Skin of body (tissue), 2 donors: ENCODE results near the gene SPOPL. TPM values are rescaled to one million over a fixed set of nuclear protein-coding genes. Genes with fewer than 3 reads are reported as not detected.
"Not testable (repeated sequence)": the region's sequence is repeated elsewhere in the genome, so short reads cannot be mapped to it uniquely, and the experiment has no call there.

Source experiments
- DNase-seq: peaks from one replicate; lab custom pipeline; 2025; lab: John Stamatoyannopoulos, UW
- total RNA-seq: library from RNA; depleted of rRNA; stranded (reverse); fragments of >200 nt; gene quantifications from one replicate; pipeline ENCODE4 v1.2.3, GENCODE V29; 2014

The SPOPL gene
- total RNA-seq, 1 donor from 2014 or later, result 26.1 TPM

- not testable (repeated sequence) for DNase-seq
Observed at GRCh38 chr2:138523018-138523672, 21.6 kb downstream of the SPOPL start.

- not testable (repeated sequence) for DNase-seq
Observed at GRCh38 chr2:138523673-138524042, 22.1 kb downstream of the SPOPL start.

GRCh38 chr2:138524353-138524752, 22.8 kb downstream of the SPOPL start:
- DNase-seq, result not testable (repeated sequence)

- DNase-seq, result peak; percentile 0
Observed at GRCh38 chr2:138531913-138532312, 30.3 kb downstream of the SPOPL start.

GRCh38 chr2:138534791-138535190, 33.2 kb downstream of the SPOPL start:
- DNase-seq, result no peak

DNA sequence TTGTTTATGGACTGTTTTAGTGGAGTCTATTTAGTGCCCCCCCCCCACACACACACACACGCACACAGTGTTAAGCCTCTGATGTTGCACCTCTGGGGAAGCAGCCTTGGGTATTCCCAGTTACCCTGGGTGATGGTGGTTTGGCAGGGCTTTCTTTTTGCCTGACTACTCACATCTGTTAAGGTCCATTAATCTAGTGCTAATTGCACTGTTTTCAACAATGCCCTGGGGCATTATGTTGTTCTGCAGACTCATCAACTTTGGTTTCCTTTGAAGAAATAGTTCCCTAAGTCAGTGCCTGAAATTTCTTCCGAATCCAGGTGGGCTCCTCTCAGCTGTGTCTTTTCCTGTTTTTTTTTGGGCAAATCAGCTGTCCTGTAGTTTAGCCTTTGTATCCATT, 34.7 kb downstream of the SPOPL start:
- no peak for DNase-seq

DNA sequence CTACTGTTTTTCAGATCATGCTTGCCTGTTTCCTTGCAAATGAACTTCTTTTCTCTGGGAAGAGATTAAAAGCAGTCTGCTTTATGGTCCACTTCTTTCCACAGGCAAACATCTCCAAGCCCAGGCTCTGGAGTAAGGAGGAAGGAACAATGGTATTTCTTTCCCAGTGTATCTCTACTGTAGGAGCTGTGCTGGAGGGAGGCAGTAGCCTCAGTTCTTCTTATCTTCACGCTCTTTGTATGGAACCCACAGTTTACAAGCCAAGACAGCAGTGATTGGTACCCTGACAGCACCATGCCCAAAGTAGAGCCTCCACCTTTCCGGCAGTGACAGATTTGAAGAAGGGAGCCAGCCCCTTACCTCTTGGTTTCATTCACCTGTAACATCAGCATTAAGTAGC, 35.2 kb downstream of the SPOPL start:
- DNase-seq, result no peak

- no peak for DNase-seq
Observed at GRCh38 chr2:138537170-138537915, 35.8 kb downstream of the SPOPL start.

DNA sequence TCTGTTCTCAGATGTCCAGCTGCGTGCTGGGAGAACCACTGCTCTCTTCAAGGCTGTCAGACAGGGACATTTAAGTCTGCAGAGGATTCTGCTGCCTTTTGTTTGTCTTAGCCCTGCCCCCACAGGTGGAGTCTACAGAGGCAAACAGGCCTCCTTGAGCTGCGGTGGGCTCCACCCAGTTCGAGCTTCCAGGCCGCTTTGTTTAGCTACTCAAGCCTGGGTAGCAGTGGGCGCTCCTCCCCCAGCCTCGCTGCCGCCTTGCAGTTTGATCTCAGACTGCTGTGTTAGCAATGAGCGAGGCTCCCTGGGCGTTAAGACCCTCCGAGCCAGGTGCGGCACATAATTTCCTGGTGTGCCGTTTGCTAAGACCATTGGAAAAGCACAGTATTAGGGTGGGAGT, 42.6 kb downstream of the SPOPL start:
- not testable (repeated sequence) for DNase-seq

- DNase-seq, result no peak
Observed at GRCh38 chr2:138548796-138549195, 47.2 kb downstream of the SPOPL start.

DNA sequence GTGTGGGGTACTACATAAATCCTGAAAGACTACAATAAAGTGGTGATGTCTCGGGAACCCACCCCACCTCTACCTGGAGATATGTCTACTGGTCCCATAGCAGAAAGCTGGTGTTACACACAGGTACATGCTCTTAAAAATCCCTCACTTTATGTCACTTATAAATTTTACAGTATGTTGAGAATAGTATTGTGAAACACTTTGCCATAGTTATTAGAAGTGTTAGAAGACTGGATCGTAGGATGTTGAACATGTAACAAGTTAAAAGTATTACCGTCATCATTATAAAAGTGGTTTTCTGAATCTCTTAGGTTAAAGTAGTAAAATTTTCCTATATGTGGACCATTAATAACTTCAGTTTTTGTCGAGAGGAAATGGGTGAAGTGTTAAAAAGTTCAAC, 48.6 kb downstream of the SPOPL start:
- no peak for DNase-seq

DNA sequence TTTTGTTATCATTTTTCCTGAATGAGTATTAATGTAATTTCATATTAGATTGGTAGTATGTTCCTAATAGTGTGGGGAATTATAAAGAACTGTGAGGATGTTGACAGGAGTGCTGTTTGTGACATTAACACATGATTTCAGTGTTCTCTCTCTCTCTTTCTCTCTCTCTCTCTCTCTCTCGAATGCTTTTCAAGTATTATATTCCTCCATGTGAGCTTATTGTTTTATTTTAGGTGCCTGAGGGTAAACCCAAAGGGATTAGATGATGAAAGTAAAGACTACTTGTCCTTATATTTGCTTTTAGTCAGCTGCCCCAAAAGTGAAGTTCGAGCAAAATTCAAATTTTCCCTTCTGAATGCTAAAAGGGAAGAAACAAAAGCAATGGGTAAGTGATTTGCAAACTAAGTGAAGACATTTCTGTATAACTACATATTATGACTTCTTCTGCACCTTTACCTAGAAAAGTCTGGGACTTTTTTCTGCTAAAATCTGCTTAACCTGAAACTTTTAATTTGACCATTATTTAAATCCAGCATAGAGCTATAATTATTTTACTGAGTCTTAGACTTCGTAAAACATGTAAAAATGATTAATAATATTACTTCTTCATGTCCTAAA, 49.2 kb downstream of the SPOPL start:
- DNase-seq, result no peak

DNA sequence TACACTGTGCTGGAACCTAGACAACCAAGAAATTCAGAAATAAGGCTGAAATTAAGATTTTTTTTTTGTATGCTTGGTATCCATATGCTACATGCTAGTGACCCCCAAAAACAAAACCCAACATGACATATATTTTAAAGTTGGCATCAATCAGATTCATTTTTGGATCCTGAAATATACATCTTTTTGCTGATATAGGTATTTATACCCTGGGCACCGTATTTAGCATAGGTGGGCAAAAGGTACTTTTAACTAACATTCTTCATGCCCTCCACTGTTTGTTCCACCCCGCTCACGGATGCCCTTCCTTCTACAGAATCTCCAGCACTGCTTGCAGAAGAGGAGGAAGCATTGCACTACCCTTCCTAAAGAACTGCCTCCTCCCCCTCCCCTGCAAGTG, 52.6 kb downstream of the SPOPL start:
- DNase-seq, result no peak

DNA sequence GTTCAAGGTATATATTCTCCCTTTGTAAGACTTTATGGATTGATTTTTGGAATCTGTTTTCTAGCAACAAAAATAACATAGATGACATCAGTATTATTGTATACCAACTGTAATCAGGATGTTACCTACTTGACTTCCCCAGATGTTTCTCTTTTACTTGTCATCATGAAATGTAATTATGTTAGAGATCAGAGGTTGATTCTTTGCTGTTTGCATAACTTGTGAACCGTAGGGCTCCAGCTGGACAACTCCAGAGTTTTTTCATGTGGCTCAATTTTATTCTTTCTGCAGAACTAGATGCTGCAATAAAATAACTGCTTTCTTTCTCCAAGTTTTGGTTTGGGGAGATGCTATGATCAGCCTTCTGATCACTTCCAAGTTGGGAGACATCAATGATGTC, 58.1 kb downstream of the SPOPL start:
- DNase-seq, result no peak

DNA sequence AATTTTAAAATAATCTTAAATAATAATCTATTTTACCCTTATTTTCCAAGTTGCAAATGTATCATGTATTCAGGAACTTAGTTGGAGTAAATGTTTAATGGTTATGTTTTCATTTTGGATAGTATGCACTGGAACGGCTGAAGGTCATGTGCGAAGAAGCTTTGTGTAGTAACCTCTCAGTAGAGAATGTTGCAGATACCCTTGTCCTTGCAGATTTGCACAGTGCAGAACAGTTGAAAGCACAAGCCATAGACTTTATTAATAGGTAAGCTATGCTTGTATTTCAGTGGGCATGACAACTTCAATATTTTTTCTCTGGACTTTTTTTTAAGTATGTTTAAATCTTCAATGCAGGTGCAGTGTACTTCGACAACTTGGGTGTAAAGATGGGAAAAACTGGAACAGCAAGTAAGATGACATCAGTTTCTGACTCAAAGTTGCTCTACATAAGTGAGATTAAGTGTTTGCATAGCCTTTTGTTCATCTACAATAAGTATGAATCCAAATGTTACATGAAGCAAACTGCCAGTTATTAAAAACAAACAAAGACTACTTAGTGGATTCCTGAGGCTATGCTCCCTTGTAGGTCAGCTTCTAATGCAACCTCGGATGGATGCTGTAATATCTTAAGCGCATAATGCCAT, 63.1 kb downstream of the SPOPL start:
- no peak for DNase-seq

DNA sequence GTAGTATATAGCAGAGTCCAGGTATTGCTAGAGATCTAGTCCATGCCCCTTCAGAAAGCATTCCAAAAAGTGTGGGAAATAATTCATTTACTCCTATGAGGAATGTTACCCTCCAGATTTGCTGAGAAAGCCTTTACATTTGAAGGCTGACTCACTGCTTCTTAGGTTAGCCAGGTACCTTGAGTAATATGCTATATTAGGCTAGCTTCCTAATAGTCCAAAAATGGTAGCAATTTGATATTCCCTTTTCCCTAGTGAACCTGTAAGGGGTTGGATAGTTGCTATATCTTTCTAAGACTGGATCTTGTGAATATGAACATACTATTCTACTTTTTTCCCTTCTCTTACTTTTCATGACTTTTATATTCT, 63.6 kb downstream of the SPOPL start:
- DNase-seq, result no peak

- DNase-seq, result no peak
Observed at GRCh38 chr2:138572318-138572717, 70.7 kb downstream of the SPOPL start.

GRCh38 chr2:138577066-138577465, 75.5 kb downstream of the SPOPL start:
- DNase-seq, result no peak

GRCh38 chr2:138579556-138579955, 78.0 kb downstream of the SPOPL start:
- DNase-seq, result no peak

- no peak for DNase-seq
Observed at GRCh38 chr2:138581909-138582308, 80.3 kb downstream of the SPOPL start.

- DNase-seq, result no peak
Observed at GRCh38 chr2:138589663-138590062, 88.1 kb downstream of the SPOPL start.

- DNase-seq, result peak; percentile 16
Observed at GRCh38 chr2:138596403-138596802, 94.8 kb downstream of the SPOPL start.
